NT2/D1 (cell line): ENCODE measurements around the gene GRID2.

Experiments
- DNase-seq: peaks from one replicate; pipeline ENCODE4 v3.0.0-alpha.2; 2011; ENCODE audit warnings: low read depth, low spot score
- H3K27me3 ChIP-seq: 2 replicates; pipeline ENCODE4 v1.6.0; 2011; ENCODE audit warnings: mild to moderate bottlenecking; ENCODE audit not compliant: insufficient read length, insufficient read depth
- H3K36me3 ChIP-seq: 2 replicates; pipeline ENCODE4 v1.6.1; 2011; ENCODE audit warnings: mild to moderate bottlenecking, low read length, mixed read lengths; ENCODE audit not compliant: insufficient read depth, insufficient read length
- H3K4me1 ChIP-seq: 2 replicates; pipeline ENCODE4 v1.5.1; 2011; ENCODE audit not compliant: insufficient read depth, insufficient read length
- H3K4me3 ChIP-seq: 2 replicates; pipeline ENCODE4 v1.5.1; 2011; ENCODE audit warnings: low read depth; ENCODE audit not compliant: insufficient read length
- H3K9ac ChIP-seq: 2 replicates; pipeline ENCODE4 v1.6.0; 2011; ENCODE audit warnings: low read depth; ENCODE audit not compliant: insufficient read length
- H3K9me3 ChIP-seq: 2 replicates; pipeline ENCODE4 v1.5.1; 2011; ENCODE audit warnings: mild to moderate bottlenecking, low read length; ENCODE audit not compliant: insufficient read depth
- SUZ12 ChIP-seq: IDR thresholded peaks from 2 replicates; pipeline ENCODE4 v1.6.1; 2011; ENCODE audit not compliant: insufficient read length, insufficient read depth; ENCODE audit errors: extremely low read depth
- YY1 ChIP-seq: IDR thresholded peaks from 2 replicates; pipeline ENCODE4 v1.6.1; 2011; ENCODE audit not compliant: insufficient read length, insufficient read depth
- ZNF274 ChIP-seq: IDR thresholded peaks from 2 replicates; pipeline ENCODE4 v1.6.1; 2011; ENCODE audit warnings: mild to moderate bottlenecking, low read depth, low read length

GRID2 gene

GRCh38 chr4:92885632-92886031, 581.9 kb downstream of the GRID2 start:
- Histone ChIP-seq H3K27me3 (no peaks in the 10 kb centered on the region), H3K36me3 (no peaks in the 10 kb centered on the region), H3K4me1 (no peaks in the 10 kb centered on the region), H3K9ac (no peak overlapping the region), H3K9me3 (no peaks in the 10 kb centered on the region), H3K4me3 (no peak overlapping the region)
- TF ChIP-seq ZNF274 (no peak), SUZ12 (no peak), YY1 (no peak)
- no peak for DNase-seq

GRCh38 chr4:92952426-92952825, 648.7 kb downstream of the GRID2 start:
- H3K36me3 ChIP-seq, result no peaks in the 10 kb centered on the region
- DNase-seq, result no peak
- H3K9ac ChIP-seq, result no peak overlapping the region
- no peaks in the 10 kb centered on the region for H3K27me3 ChIP-seq
- no peaks in the 10 kb centered on the region for H3K9me3 ChIP-seq
- no peaks in the 10 kb centered on the region for H3K4me1 ChIP-seq
- no peak for TF ChIP-seq ZNF274
- no peak for TF ChIP-seq SUZ12
- TF ChIP-seq YY1, result no peak
- no peak overlapping the region for H3K4me3 ChIP-seq

GRCh38 chr4:92952897-92953296, 649.1 kb downstream of the GRID2 start:
- Histone ChIP-seq H3K4me3 (no peak overlapping the region), H3K27me3 (no peaks in the 10 kb centered on the region), H3K36me3 (no peaks in the 10 kb centered on the region), H3K4me1 (no peaks in the 10 kb centered on the region), H3K9ac (no peak overlapping the region), H3K9me3 (no peaks in the 10 kb centered on the region)
- no peak for TF ChIP-seq YY1
- TF ChIP-seq ZNF274, result no peak
- no peak for DNase-seq

- Histone ChIP-seq H3K9me3 (no peaks in the 10 kb centered on the region), H3K27me3 (no peaks in the 10 kb centered on the region), H3K9ac (no peak overlapping the region), H3K4me1 (no peaks in the 10 kb centered on the region), H3K4me3 (no peak overlapping the region), H3K36me3 (no peaks in the 10 kb centered on the region)
- DNase-seq, result no peak
- no peak for TF ChIP-seq YY1
- TF ChIP-seq ZNF274, result no peak
- TF ChIP-seq SUZ12, result no peak
These were observed 649.7 kb downstream of the GRID2 start for GRCh38 chr4:92953462-92953861.

- no peak overlapping the region for H3K9ac ChIP-seq
- H3K4me1 ChIP-seq, result no peaks in the 10 kb centered on the region
- H3K27me3 ChIP-seq, result no peaks in the 10 kb centered on the region
- TF ChIP-seq SUZ12, result no peak
- no peak overlapping the region for H3K4me3 ChIP-seq
- no peak for DNase-seq
- H3K9me3 ChIP-seq, result no peaks in the 10 kb centered on the region
- no peaks in the 10 kb centered on the region for H3K36me3 ChIP-seq
These were observed 658.1 kb downstream of the GRID2 start for GRCh38 chr4:92961881-92962280.

- TF ChIP-seq ZNF274, result no peak
- TF ChIP-seq SUZ12, result no peak
- no peak for TF ChIP-seq YY1
- H3K27me3 ChIP-seq, result no peaks in the 10 kb centered on the region
- no peaks in the 10 kb centered on the region for H3K9me3 ChIP-seq
- H3K4me1 ChIP-seq, result no peaks in the 10 kb centered on the region
- no peak overlapping the region for H3K9ac ChIP-seq
- DNase-seq, result no peak
- no peaks in the 10 kb centered on the region for H3K36me3 ChIP-seq
- no peak overlapping the region for H3K4me3 ChIP-seq
These were observed 659.1 kb downstream of the GRID2 start for GRCh38 chr4:92962831-92963230.

GRCh38 chr4:92968556-92968955, 664.8 kb downstream of the GRID2 start:
- no peak for DNase-seq
- no peaks in the 10 kb centered on the region for H3K9me3 ChIP-seq
- no peaks in the 10 kb centered on the region for H3K36me3 ChIP-seq
- no peaks in the 10 kb centered on the region for H3K27me3 ChIP-seq
- TF ChIP-seq YY1 (no peak), ZNF274 (no peak), SUZ12 (no peak)
- H3K4me3 ChIP-seq, result no peak overlapping the region
- no peaks in the 10 kb centered on the region for H3K4me1 ChIP-seq
- H3K9ac ChIP-seq, result no peak overlapping the region

- Histone ChIP-seq H3K36me3 (no peaks in the 10 kb centered on the region), H3K9ac (no peak overlapping the region), H3K4me1 (no peaks in the 10 kb centered on the region), H3K9me3 (no peaks in the 10 kb centered on the region), H3K27me3 (no peaks in the 10 kb centered on the region), H3K4me3 (no peak overlapping the region)
- no peak for DNase-seq
- TF ChIP-seq YY1 (no peak), ZNF274 (no peak), SUZ12 (no peak)
These were observed 665.2 kb downstream of the GRID2 start for GRCh38 chr4:92968996-92969395.
